ENCODE measurements around the gene TEX38. TPM values are rescaled to one million over a fixed set of nuclear protein-coding genes. Genes with fewer than 3 reads are reported as not detected.

TEX38 gene
- total and polyA plus RNA-seq, 2 experiments from 2014 or later: not detected

- TF ChIP-seq CTCF (conservative IDR thresholded peaks at IDR 0.05; ENCODE audit: low read depth in 2 of 2): no peak
- TF ChIP-seq, protein P1, sequence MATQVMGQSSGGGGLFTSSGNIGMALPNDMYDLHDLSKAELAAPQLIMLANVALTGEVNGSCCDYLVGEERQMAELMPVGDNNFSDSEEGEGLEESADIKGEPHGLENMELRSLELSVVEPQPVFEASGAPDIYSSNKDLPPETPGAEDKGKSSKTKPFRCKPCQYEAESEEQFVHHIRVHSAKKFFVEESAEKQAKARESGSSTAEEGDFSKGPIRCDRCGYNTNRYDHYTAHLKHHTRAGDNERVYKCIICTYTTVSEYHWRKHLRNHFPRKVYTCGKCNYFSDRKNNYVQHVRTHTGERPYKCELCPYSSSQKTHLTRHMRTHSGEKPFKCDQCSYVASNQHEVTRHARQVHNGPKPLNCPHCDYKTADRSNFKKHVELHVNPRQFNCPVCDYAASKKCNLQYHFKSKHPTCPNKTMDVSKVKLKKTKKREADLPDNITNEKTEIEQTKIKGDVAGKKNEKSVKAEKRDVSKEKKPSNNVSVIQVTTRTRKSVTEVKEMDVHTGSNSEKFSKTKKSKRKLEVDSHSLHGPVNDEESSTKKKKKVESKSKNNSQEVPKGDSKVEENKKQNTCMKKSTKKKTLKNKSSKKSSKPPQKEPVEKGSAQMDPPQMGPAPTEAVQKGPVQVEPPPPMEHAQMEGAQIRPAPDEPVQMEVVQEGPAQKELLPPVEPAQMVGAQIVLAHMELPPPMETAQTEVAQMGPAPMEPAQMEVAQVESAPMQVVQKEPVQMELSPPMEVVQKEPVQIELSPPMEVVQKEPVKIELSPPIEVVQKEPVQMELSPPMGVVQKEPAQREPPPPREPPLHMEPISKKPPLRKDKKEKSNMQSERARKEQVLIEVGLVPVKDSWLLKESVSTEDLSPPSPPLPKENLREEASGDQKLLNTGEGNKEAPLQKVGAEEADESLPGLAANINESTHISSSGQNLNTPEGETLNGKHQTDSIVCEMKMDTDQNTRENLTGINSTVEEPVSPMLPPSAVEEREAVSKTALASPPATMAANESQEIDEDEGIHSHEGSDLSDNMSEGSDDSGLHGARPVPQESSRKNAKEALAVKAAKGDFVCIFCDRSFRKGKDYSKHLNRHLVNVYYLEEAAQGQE (IDR thresholded peaks at IDR 0.05; ENCODE audit: unreplicated experiment): no peak
- TF ChIP-seq JUNB (IDR thresholded peaks at IDR 0.05; ENCODE audit: unreplicated experiment): no peak
- no peak for TF ChIP-seq POLR2AphosphoS5 (IDR thresholded peaks at IDR 0.05; ENCODE audit: low read depth)
- TF ChIP-seq EZH2phosphoT487 (IDR thresholded peaks at IDR 0.05; ENCODE audit: unreplicated experiment): no peak
- TF ChIP-seq NANOG (IDR thresholded peaks at IDR 0.05; ENCODE audit: borderline replicate concordance): no peak
These were observed 18.2 kb upstream of the TEX38 start (continued) for GRCh38 chr1:46653405-46653958.

DNA sequence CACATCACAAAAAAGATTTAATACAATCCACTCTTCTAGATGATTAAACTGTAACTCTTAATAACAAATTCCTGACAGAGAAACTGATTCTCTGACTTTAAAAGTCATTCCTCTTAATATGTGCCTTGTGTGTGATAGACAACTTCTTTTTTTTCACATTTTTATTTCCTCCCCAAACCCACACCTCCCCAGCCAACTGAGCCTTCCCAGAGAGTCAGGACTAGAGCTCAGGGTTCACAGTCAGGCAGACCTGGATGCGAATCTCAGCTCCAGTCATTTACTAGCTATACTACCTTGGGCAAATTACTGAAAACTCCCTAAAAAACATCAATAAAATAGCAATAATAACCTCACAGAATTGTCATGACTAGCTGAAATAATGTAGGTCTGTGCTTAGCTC is 17.6 kb upstream of the TEX38 start:
- DNase-seq (ENCODE audit: low spot score): no peak
- ATAC-seq: no peak
- Mint-ChIP-seq H3K36me3 (ENCODE audit: low read depth) (peaks cover 61% of the 10 kb centered on the region), H3K27ac (no peak overlapping the region), H3K9me3 (peaks cover 15% of the 10 kb centered on the region; the same call in 2 of the 3 replicates), H3K27me3 (ENCODE audit: insufficient read depth, low read depth, poor library complexity) (no peaks in the 10 kb centered on the region), H3K4me1 (no peaks in the 10 kb centered on the region), H3K4me3 (no peak overlapping the region)
- Histone ChIP-seq H3F3A (replicated peaks; ENCODE audit: low read depth) (no peaks in the 10 kb centered on the region), H3K4me2 (no peak overlapping the region), H3K27ac (ENCODE audit: low read depth) (no peak overlapping the region), H3K9me2 (ENCODE audit: insufficient read depth) (no peaks in the 10 kb centered on the region), H3K4me3 (no peak overlapping the region), H2AFZ (no peak overlapping the region), H3K79me2 (replicated peaks; ENCODE audit: insufficient read depth) (no peaks in the 10 kb centered on the region), H3K4me1 (ENCODE audit: insufficient read depth) (no peaks in the 10 kb centered on the region), H3K27me3 (ENCODE audit: insufficient read depth) (no peaks in the 10 kb centered on the region), H3K36me3 (ENCODE audit: insufficient read depth) (peaks cover 26% of the 10 kb centered on the region), H4K20me1 (replicated peaks; ENCODE audit: insufficient read depth) (0 out of 2 replicates have a peak, but pooled peaks cover 6% of the 10 kb centered on the region)
- no peak for TF ChIP-seq CTCF (conservative IDR thresholded peaks at IDR 0.05; ENCODE audit: low read depth in 2 of 2)
- TF ChIP-seq JUNB (IDR thresholded peaks at IDR 0.05; ENCODE audit: unreplicated experiment): no peak
- no peak for TF ChIP-seq NANOG (IDR thresholded peaks at IDR 0.05; ENCODE audit: borderline replicate concordance)
- TF ChIP-seq ZNF331 (CRISPR knock-in tag; IDR thresholded peaks at IDR 0.05; ENCODE audit: low read depth): no peak
- TF ChIP-seq STAT1 (IDR thresholded peaks at IDR 0.05; ENCODE audit: unreplicated experiment): no peak
- TF ChIP-seq, protein P1 (IDR thresholded peaks at IDR 0.05; ENCODE audit: unreplicated experiment): no peak
- no peak for TF ChIP-seq POLR2AphosphoS5 (IDR thresholded peaks at IDR 0.05; ENCODE audit: low read depth)
- TF ChIP-seq, protein P2, sequence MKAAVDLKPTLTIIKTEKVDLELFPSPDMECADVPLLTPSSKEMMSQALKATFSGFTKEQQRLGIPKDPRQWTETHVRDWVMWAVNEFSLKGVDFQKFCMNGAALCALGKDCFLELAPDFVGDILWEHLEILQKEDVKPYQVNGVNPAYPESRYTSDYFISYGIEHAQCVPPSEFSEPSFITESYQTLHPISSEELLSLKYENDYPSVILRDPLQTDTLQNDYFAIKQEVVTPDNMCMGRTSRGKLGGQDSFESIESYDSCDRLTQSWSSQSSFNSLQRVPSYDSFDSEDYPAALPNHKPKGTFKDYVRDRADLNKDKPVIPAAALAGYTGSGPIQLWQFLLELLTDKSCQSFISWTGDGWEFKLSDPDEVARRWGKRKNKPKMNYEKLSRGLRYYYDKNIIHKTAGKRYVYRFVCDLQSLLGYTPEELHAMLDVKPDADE (IDR thresholded peaks at IDR 0.05): no peak
